GM23248 (cell line): ENCODE data around the gene EEF1AKMT2.

Experiments
- EZH2 ChIP-seq: fragments of 200-600 bp; sonication (generic); IDR thresholded peaks from 2 replicates; pipeline ENCODE4 v1.6.1; 2018; ENCODE audit warnings: antibody characterized with exemption, mild to moderate bottlenecking; ENCODE audit not compliant: insufficient read depth, poor library complexity, severe bottlenecking
- EZH2phosphoT487 ChIP-seq: fragments of 200-600 bp; sonication (generic); IDR thresholded peaks from 2 replicates; pipeline ENCODE4 v1.6.1; 2018; ENCODE audit warnings: antibody characterized with exemption, moderate library complexity, mild to moderate bottlenecking, low read depth; ENCODE audit not compliant: insufficient read depth

GRCh38 chr10:124741281-124741921 is 50.3 kb downstream of the EEF1AKMT2 start:
- TF ChIP-seq EZH2, result no peak
- TF ChIP-seq EZH2phosphoT487, result no peak
